ENCODE data around the gene ADRB2. TPM values are rescaled to one million over a fixed set of nuclear protein-coding genes. Genes with fewer than 3 reads are reported as not detected.

Gene ADRB2
- total RNA-seq, 1 donor = 1.7 TPM

GRCh38 chr5:148820461-148821395 is 5.7 kb upstream of the ADRB2 start:
- TF ChIP-seq, protein P1, sequence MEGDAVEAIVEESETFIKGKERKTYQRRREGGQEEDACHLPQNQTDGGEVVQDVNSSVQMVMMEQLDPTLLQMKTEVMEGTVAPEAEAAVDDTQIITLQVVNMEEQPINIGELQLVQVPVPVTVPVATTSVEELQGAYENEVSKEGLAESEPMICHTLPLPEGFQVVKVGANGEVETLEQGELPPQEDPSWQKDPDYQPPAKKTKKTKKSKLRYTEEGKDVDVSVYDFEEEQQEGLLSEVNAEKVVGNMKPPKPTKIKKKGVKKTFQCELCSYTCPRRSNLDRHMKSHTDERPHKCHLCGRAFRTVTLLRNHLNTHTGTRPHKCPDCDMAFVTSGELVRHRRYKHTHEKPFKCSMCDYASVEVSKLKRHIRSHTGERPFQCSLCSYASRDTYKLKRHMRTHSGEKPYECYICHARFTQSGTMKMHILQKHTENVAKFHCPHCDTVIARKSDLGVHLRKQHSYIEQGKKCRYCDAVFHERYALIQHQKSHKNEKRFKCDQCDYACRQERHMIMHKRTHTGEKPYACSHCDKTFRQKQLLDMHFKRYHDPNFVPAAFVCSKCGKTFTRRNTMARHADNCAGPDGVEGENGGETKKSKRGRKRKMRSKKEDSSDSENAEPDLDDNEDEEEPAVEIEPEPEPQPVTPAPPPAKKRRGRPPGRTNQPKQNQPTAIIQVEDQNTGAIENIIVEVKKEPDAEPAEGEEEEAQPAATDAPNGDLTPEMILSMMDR (IDR thresholded peaks at IDR 0.05; ENCODE audit: insufficient read depth, low read depth, low read length) = peak; percentile 68
- H3K4me3 ChIP-seq (ENCODE audit: low read depth, low read length) = no peak overlapping the region
- DNase-seq (ENCODE audit: low read depth) = peak; percentile 54

- DNase-seq (ENCODE audit: low read depth) = no peak
- no peak overlapping the region for H3K4me3 ChIP-seq (ENCODE audit: low read depth, low read length)
- TF ChIP-seq, protein P1 (IDR thresholded peaks at IDR 0.05; ENCODE audit: insufficient read depth, low read depth, low read length) = no peak
Observed at GRCh38 chr5:148823871-148824270, 2.5 kb upstream of the ADRB2 start.

DNA sequence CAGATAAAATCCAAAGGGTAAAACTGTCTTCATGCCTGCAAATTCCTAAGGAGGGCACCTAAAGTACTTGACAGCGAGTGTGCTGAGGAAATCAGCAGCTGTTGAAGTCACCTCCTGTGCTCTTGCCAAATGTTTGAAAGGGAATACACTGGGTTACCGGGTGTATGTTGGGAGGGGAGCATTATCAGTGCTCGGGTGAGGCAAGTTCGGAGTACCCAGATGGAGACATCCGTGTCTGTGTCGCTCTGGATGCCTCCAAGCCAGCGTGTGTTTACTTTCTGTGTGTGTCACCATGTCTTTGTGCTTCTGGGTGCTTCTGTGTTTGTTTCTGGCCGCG is 727 bp upstream of the ADRB2 start:
- H3K4me3 ChIP-seq (ENCODE audit: low read depth, low read length) = peak overlapping the region; percentile 71
- DNase-seq (ENCODE audit: low read depth) = no peak
- TF ChIP-seq, protein P1 (IDR thresholded peaks at IDR 0.05; ENCODE audit: insufficient read depth, low read depth, low read length) = no peak

DNA sequence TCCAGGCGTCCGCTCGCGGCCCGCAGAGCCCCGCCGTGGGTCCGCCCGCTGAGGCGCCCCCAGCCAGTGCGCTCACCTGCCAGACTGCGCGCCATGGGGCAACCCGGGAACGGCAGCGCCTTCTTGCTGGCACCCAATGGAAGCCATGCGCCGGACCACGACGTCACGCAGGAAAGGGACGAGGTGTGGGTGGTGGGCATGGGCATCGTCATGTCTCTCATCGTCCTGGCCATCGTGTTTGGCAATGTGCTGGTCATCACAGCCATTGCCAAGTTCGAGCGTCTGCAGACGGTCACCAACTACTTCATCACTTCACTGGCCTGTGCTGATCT is 294 bp downstream of the ADRB2 start:
- DNase-seq (ENCODE audit: low read depth) = no peak
- TF ChIP-seq, protein P1 (IDR thresholded peaks at IDR 0.05; ENCODE audit: insufficient read depth, low read depth, low read length) = no peak
- peak overlapping the region; percentile 71 for H3K4me3 ChIP-seq (ENCODE audit: low read depth, low read length)

GRCh38 chr5:148827723-148828122 is 1.3 kb downstream of the ADRB2 start:
- TF ChIP-seq, protein P1 (IDR thresholded peaks at IDR 0.05; ENCODE audit: insufficient read depth, low read depth, low read length) = no peak
- DNase-seq (ENCODE audit: low read depth) = no peak
- H3K4me3 ChIP-seq (ENCODE audit: low read depth, low read length) = no peak overlapping the region

- no peak for DNase-seq (ENCODE audit: low read depth)
- TF ChIP-seq, protein P1 (IDR thresholded peaks at IDR 0.05; ENCODE audit: insufficient read depth, low read depth, low read length) = no peak
- no peak overlapping the region for H3K4me3 ChIP-seq (ENCODE audit: low read depth, low read length)
Observed at GRCh38 chr5:148828511-148829247, 2.3 kb downstream of the ADRB2 start.

Measured in fibroblast of villous mesenchyme (primary cell).